HG03196 (cell line): ENCODE results near the gene RAD51B.

ENCODE experiments used
- ATAC-seq: cut with Tn5 transposase; IDR thresholded peaks from one replicate; pipeline ENCODE4 v1.9.1; 2021; ENCODE audit not compliant: unreplicated experiment

The RAD51B gene

DNA sequence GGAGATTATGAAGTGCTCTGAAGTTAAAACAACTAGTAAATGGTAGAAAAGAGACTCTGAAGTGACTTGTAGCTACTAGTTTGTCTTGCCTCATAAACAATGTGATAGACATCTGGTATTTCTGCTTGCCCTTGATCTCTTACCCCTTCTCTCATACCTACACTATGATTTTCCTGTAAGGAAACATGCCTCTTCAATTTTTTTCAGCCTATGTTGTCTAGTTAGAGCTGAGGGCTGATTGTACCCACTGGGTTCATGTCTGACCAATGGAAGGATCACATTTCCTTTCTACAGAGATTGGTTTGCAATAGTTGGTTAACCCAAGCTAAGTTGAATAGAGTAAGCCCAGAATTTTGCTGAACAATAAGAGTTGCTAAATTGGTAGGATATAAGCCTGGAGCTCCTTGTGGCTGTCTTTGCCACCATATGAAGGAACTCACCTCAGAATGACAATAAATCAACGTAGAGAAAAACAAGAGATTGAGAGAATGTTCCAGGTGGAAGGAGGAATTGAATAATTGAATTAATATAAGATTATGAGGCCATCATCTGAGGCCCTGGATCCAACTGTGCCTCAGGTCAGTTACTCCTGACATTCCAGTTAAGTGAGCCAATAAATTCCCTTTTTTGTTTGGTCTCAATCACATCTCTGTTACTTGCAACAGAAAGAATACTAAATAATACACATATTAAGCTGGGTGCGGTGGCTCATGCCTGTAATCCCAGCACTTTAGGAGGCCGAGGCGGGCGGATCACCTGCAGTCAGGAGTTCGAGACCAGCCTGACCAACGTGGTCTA, 626.9 kb downstream of the RAD51B start:
- ATAC-seq, result no peak

DNA sequence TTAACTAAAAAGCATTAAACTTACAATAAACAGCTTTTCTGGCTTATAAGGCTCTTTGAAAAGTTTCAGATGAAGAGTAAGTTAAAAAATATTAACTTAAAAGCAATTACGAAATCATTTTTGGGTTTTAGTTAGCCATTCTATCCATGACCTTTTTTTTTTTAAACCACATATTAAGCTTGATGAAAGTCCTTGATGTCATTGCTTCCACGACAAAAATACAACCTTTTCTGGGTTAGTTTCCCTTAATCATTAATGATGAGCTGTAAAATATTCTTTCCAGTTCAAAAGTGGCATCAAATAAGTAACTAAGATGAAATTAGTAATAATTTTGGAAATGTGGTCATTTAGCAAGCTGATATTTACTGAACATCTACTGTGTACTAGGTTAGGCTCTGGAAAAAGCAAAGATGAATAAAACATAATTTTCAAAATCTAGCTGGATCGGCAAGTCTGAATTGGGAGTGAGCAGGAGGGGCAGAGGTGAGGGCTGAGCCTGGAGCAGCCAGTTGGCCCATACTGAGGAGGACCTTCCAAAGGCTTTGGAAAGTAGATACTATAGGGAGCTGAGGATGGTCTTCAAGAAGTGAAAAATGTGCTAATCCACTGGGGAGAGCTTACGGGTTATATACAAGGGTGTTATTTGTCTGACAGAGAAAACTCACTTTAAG, 628.1 kb downstream of the RAD51B start:
- ATAC-seq, result no peak

DNA sequence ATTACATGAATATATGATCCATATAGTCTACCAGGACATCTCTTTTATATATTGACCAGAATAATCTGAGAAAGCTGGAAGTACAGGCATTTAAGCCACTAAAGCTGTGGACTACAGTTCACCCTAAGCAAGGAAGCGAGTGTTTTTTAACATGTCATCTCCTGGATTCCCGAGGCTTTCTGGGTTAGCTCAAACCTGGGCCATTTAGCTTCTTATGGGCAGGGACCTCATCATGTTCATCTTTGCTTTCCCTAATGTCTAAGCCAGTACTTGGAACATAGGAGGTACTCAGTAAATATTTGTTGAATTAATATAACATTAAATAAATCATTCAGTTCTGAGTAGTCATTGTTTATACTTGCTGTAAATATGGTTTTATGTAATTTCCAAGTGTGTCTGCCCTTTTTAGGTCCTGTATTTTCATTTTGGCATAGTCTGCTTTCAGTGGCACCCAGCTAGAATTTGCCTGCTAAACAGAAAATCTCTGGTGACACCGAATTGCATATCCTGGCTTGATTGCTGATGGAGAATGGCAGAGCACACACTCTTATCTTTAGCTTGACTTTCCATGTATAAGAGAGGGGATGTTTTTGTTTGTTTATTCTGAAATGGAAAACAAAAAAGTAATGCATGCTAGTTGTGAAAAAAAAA, 628.8 kb downstream of the RAD51B start:
- no peak for ATAC-seq

DNA sequence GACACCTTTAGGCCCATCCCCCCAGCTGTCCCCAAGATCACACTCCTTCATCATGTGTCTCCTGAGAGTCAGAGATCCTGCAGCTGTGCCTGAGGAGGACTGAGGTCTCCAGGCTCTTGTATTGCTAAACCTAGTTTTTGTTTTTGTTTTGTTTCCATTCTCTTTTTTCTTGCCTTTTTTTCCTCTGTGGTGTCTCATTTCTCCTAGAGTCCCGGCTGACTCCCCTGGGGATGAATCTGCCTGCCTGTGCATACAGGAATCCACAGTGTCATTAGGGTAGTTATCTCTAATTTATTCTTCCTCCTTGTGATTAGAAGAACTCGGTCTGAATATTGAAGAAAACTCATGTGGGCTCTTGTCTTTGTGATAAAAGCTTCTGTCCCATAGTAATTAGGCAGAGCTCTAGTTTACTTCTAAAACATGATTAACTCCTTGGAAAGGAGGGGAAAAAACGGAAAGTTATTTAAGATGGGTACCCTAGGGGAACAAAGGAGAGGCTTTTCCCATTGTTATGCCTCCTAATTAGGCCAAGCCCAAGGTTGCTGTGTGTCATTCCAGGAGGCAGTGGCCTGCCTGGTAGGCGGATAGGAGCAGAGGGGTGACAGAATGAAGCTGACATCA, 630.1 kb downstream of the RAD51B start:
- ATAC-seq, result no peak

DNA sequence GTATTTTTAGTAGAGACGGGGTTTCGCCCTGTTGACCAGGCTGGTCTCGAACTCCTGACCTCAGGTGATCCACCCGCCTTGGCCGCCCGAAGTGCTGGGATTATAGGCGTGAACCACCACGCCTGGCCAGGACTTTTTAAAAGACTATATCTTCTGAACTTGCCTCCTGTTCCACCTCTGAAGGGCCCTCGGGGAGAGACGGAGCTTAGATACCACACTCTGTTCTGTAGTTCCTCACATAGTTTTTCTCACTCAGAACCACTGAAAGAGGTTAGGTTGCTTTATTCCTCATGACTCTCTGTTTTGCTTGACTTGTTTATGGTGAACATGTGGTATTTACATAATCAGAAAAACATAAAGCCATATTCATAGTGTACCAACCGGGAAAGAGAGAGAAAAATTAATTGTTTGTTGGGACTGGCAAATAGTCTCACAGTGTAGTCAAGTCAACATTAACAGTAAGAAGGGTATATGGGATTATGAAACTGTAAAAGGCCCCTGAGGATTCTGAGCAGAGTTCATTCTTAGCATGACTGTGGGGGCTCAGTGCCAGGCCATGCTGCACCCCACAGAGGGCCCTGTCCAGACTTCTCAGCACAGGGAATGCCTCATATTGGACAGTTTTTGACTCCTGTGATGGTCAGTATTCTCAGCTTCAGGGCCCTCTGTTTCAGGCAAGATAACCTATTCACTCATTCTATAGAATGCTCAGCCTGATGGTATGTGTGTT, 631.0 kb downstream of the RAD51B start:
- ATAC-seq, result no peak

DNA sequence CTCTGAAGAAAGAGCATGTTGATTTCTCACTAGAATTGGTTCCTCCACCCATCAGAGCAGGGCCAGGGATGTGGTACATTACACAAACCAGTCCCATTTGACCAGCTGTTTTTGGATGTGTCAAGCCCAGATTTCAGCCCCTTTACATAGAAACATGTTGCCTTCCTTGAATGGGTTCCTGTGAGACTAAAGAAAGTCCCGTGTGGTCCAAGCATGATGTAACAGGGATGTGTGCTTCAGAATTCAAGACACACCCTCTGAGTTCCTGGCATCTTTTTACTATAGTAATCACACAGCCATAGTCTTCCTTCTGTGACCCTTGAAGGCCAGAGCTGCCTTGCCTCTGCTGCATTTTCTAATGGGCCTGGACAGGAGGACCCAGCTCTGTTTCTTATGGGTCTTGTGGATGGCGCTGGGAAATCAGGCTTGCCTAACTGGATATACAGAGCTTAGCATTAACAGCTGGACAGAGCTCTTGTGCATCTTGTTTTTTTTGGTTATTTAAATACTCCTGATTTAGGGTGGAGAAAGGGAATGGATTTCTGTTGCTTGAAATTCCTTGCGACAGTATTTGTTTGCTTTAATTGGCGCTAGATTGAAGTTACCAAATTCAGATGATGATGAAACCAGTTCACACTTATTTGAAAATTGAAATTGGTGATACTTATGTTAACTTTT, 632.3 kb downstream of the RAD51B start:
- ATAC-seq, result no peak

DNA sequence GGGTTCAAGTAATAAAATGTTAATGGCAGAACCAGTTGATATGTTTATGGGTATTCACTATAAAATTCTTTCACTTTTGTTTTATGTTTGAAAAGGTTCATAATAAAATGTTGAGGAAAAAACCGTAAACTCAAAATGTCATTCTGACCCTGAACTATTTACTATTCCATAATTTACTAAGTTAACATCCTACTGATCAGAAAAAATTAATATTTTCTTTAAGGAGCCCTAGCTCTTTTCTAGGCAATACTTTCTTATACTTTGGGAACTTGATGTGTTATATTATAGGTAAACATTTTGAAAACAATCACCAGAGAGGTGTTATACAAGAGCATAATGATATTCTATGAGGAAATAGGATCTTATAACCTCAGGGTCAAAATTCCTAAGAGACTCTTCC, 638.7 kb downstream of the RAD51B start:
- no peak for ATAC-seq

DNA sequence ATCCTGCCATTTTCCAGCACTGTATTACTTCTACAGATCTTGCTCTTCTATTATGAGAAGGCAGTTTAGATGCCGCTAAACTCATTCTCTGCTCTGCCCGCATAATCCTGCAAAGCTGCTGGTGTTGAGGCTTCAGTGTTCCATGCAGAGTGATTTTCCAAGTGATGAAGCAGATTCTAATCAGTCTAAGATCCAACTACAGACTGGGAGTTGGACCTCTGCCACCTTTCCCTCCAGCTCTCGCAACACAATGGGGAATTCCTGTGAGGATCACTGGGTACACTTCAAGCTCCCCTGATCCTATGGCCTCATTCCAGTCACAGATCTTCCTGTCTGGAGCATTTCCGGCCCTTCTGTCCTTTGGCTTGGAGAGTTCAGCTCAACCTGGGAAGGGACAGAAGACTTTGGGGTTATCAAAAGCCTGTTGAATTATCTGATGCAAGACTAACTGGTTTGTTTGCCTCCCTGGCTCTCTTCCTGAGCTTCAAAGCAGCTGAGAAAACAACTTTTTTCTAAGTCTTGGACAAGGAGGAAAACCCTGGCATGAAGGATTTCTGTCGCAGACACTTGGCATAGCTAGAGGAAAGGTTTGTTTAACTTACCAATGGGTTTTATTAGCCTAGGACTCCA, 639.4 kb downstream of the RAD51B start:
- ATAC-seq, result no peak

DNA sequence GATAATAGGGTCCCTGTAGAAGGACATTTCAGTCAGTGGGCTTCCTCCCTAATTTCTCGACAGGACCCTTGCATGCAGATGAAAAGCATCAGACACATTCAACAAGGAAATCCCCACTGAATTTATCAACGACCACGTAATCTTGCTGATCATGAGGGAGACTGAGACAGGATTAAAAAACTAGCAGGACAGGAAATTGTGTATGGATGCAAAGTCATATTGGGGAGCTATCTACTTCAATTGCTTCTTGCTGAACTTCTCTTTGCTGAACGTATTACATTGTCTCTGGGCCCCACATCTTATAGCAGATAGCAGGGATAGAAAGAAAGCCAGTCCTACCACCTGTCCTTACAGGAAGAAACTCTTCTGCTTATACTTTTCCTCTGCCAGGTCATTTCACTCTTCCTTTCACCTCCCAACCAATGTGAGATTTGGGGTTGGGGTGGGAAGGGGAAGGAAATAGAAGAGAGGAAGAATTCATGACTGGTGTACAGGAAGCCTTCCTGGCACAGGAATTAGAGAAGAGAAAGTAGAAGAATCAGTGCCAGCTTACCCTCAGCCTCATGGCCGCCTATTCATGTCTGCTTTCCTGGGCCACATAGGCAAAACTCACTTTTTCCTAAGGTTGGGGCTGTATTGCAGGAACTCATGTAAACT, 640.0 kb downstream of the RAD51B start:
- no peak for ATAC-seq

DNA sequence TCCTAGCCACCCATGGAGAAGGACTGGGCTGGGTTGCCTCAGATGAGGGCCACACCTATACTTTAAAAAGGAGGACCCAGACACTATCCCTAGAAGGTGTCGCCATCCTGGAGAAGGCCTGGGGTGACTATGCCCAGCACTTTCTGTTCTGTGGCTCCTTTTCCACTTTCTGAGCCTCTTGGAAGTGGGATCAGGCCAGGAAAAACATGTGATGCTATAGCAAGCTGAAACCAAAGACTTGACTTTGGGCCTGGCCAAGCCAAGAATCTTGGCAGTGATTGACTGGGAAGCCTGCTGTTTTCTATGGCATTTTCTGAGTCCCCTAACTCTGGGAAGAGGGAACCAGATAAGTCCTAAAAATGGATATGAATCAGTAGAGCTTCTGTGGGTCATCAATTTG, 641.0 kb downstream of the RAD51B start:
- ATAC-seq, result no peak

DNA sequence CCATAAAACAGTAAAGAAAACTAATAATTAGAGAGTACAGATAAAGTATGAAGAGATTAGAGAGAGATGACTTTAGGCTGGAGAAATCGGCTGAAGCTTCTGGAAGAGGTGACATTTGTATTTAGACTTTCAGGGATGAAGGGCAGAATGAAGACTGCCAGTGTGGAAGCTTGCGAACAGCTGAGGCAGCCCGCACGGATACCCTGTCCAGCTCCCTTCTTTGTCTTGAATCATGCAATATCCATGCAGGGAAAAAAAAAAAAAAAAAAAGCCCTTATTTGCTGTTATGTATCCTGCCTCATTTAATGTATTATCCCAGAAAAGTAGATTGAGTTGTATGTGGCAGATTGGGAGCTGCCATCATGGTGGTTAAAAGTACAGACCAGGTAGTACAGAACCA, 641.5 kb downstream of the RAD51B start:
- no peak for ATAC-seq

DNA sequence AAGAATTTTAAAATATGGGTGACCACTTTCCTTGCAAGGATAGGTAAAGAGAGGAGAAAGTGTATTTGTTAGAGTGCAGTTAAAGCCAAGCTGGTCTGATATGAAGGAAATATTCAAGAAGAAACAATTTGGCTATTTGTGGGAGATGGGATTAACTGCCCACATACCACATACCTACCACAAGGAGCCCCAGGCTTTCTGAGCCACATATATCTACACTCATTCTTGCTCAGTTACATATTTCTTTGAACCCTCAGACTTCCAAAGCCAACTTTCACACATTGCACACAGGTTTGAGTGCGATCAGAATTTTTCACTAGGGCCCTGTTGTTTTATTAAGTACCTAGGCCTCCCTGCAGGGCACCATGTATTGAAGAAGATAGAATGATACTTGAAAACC, 643.1 kb downstream of the RAD51B start:
- no peak for ATAC-seq

DNA sequence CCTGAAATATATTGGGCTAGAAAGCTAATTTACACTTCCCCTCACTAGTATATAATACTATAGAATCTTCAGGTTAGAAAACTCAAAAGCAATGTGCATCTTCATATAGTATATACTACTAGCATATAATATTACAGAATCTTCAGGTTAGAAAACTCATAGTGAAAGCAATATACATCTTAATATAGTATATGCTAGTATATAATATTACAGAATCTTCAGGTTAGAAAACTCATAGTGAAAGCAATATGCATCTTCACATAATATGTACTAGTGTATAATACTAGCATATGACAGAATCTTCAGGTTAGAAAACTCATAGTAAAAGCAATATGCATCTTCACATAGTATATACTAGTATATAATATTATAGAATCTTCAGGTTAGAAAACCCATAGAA, 643.7 kb downstream of the RAD51B start:
- no peak for ATAC-seq

DNA sequence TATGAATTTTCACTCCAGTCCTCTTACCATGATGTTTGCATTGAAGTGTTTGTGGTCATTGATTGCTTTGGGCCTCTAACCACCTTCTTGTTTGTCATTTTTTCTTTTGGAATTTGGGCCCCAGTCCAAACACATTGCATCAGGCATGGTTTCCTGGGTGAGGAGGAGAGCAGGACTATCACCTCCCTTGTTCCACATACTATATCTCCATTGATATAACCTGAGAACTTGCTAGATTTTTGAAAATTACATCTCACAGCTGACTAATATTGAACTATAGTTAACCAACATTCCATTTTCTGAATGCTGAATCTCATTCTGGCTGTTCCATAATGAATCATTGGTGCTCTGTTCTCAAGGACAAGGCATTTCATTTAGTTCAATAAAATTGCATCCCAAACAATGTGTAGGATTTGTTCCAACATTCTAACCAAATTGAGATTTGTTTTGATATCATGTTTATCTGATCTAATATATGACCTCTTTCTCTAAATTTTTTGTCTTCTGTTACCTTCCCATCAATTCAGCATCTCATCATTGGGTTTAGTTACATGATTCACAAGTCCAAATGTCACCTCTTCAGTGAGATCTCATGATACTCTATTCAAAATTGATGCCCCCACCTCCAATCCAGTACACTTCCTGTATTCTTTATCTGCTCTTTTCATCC, 644.3 kb downstream of the RAD51B start:
- ATAC-seq, result no peak

DNA sequence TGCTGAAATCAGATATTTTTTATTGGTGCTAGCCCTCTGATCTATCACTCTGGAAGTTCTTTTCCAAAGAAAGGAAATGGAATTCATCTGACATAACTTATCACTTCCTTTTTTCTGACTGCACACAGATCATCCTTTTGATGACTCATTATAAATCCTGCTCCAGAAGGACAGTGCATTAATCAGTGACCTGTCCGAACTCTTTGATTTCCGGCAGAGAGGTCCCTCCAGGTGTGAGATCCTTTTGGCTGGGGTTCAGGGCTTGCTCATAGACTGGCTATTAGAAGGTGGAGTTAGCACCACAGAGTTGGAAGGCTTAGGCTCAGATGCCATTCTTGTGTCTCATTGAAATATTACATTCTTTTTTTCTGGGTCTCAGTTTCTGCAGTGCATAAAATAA, 645.1 kb downstream of the RAD51B start:
- ATAC-seq, result no peak

DNA sequence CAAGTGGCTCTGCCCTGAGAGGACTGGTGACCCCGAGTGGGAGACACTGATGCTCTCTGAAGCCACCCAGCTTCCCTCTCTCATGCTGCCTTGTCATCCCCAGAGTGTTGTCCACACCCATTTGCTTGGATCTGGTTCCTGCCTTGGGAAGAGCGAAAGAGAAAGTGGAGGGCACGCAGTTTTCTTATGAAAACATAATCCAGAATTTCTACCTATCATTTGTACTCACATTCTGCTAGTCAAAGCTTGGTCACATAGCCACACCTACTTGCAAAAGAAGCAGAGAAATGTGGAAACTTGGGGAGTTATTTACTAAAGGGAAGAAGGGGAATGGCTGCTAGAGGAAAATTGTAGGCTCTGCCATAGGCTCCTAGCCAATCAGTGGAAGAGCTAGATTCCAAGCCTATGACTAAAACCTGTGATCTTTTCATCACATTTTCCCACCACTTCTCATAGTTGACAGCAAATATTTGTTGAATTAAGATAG, 647.0 kb downstream of the RAD51B start:
- no peak for ATAC-seq

DNA sequence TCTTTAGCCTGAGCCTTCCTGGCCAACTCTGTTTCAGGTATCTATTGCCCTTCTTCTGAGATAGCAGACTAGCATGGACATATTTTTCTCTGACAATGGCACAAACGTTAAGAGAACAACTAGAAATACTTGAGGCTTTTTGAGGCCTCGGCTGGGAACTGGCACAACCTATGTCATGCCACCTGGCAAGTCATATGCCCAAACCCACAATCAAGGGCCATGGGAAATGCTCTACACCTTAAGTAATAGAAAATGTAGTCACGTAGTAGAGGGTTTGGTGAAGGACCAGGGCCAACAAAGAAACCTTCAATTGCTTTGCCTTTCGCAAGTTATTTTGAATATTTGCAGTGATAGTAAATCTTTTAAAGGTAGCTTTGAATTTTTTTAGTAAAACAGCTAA, 647.8 kb downstream of the RAD51B start:
- no peak for ATAC-seq

DNA sequence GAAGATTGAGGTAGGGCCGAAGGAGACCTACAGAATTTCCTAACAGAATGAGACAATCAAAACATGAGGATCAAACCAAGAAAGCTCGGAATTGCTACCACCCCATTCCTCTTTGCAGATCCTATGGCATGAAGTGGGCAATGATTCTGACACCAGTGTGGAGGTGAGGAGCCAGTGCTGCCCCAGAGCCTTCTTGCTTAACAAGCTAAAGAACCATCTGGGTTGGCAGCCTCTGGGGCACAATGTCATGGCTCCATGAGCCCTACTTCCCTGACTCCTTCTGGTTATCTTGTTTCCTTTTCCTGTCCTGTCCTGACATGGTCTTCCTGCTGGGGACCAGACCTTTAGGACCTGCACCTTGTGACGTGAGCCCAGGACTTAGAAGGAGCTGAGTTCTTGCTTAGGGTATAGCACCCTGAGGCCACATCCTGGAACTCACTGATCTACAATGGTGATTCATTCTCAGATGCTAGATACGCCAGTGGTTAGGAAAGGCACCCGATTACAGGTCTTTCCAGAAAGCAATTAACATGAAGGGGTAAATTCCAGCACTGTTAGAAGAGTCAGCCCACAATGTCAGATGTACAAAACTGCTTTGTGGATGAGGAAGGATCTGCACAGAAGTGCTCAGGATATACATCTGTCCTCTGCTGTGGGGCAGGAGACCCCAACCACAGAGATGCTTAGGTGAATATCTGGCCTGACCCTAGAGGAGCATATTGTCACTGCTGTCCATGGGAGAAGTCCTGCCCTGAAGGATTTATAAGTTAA, 649.0 kb downstream of the RAD51B start:
- ATAC-seq, result no peak
